Activated naive CD8-positive, alpha-beta T cell treated with anti-CD3 and anti-CD28 coated beads, Interleukin-2, amount 50 U/mL, for 24 hours (primary cell): ENCODE measurements around the gene VTI1A.
"Not testable (repeated sequence)": the region's sequence is repeated elsewhere in the genome, so short reads cannot be mapped to it uniquely, and the experiment has no call there.

Experiments used
- ATAC-seq: fragments of 150-1000 bp; cut with Tn5 transposase; one replicate; pipeline ENCODE4 v1.10.0; 2021
- DNase-seq: peaks from one replicate; pipeline ENCODE4 v3.0.0; 2021
- H3K27ac Mint-ChIP-seq: one replicate; pipeline ENCODE4 v1.8.0; 2021; ENCODE audit warnings: mild to moderate bottlenecking, mixed read lengths
- H3K27me3 Mint-ChIP-seq: one replicate; pipeline ENCODE4 v1.8.0; 2021; ENCODE audit warnings: mixed read lengths
- H3K36me3 Mint-ChIP-seq: one replicate; pipeline ENCODE4 v1.8.0; 2021; ENCODE audit warnings: low read depth, mixed read lengths
- H3K4me1 Mint-ChIP-seq: one replicate; pipeline ENCODE4 v1.8.0; 2021; ENCODE audit warnings: mixed read lengths
- H3K4me3 Mint-ChIP-seq: one replicate; pipeline ENCODE4 v1.8.0; 2021; ENCODE audit warnings: mild to moderate bottlenecking, moderate library complexity, mixed read lengths
- H3K9me3 Mint-ChIP-seq: one replicate; pipeline ENCODE4 v1.8.0; 2021; ENCODE audit warnings: mixed read lengths

Gene VTI1A

GRCh38 chr10:112588225-112588990 lies 141.4 kb downstream of the VTI1A start:
- Mint-ChIP-seq H3K9me3 (peaks cover 11% of the 10 kb centered on the region), H3K4me3 (no peak overlapping the region), H3K27ac (no peak overlapping the region), H3K36me3 (peaks cover 18% of the 10 kb centered on the region), H3K4me1 (no peaks in the 10 kb centered on the region), H3K27me3 (no peaks in the 10 kb centered on the region)
- DNase-seq, result no peak
- ATAC-seq, result no peak

DNA sequence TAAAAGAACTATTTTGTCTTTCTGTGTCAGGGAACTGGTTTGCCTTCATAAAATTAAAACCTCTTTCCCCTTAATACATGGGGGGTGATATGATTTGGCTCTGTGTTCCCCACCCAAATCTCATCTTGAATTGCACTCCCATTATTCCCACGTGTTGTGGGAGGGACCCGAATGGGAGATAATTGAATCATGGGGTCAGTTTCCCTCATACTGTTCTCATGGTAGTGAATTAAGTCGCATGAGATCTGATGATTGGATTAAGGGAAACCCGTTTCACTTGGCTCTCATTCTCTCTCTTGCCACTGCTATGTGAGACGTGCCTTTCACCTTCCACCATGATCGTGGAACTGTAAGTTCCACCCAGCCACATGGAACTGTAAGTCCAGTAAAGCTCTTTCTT lies 142.1 kb downstream of the VTI1A start:
- H3K27me3 Mint-ChIP-seq, result no peaks in the 10 kb centered on the region
- ATAC-seq (no peak), DNase-seq (no peak)
- H3K9me3 Mint-ChIP-seq, result peaks cover 11% of the 10 kb centered on the region
- peaks cover 18% of the 10 kb centered on the region for H3K36me3 Mint-ChIP-seq
- no peak overlapping the region for H3K27ac Mint-ChIP-seq
- no peaks in the 10 kb centered on the region for H3K4me1 Mint-ChIP-seq
- H3K4me3 Mint-ChIP-seq, result no peak overlapping the region

DNA sequence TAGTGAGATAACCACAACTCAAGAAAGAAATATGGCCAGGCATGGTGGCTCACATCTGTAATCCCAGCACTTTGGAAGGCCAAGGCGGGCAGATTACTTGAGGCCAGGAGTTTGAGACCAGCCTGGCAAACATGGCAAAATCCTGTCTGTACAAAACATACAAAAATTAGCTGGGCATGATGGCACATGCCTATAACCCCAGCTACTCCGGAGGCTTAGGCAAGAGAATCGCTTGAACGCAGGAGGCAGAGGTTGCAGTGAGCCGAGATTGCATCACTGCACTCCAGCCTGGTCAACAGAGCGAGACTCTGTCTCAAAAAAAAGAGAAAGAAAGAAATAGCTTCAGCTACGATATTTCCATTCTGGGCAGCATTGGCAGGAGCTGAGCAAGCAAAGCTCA lies 143.8 kb downstream of the VTI1A start:
- Mint-ChIP-seq H3K9me3 (peaks cover 11% of the 10 kb centered on the region), H3K36me3 (peaks cover 17% of the 10 kb centered on the region)
- not testable (repeated sequence) for H3K27me3 Mint-ChIP-seq, H3K4me1 Mint-ChIP-seq, DNase-seq, H3K4me3 Mint-ChIP-seq, ATAC-seq, H3K27ac Mint-ChIP-seq

DNA sequence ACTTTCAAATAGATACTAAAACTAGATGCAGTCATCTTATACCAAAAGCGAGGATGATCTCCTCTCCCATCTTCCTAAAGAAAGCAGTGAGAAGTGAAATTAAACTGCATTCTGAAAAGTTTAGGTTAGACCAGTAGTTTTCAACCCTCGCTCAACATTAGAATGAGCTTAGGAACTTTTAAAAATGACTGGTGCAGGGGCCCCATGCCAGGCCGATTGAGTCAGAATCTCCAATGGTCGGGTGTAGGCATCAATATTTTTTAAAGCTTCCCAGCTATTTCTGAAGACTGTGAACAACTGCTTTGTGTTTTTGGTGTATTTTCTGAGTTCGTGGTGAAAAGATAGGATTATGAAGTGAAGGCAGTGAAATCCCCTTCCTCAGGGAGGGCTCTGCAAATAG lies 146.0 kb downstream of the VTI1A start:
- Mint-ChIP-seq H3K27ac (no peak overlapping the region), H3K36me3 (peaks cover 20% of the 10 kb centered on the region), H3K9me3 (peaks cover 11% of the 10 kb centered on the region), H3K4me3 (no peak overlapping the region), H3K27me3 (no peaks in the 10 kb centered on the region), H3K4me1 (no peaks in the 10 kb centered on the region)
- no peak for ATAC-seq
- DNase-seq, result no peak

DNA sequence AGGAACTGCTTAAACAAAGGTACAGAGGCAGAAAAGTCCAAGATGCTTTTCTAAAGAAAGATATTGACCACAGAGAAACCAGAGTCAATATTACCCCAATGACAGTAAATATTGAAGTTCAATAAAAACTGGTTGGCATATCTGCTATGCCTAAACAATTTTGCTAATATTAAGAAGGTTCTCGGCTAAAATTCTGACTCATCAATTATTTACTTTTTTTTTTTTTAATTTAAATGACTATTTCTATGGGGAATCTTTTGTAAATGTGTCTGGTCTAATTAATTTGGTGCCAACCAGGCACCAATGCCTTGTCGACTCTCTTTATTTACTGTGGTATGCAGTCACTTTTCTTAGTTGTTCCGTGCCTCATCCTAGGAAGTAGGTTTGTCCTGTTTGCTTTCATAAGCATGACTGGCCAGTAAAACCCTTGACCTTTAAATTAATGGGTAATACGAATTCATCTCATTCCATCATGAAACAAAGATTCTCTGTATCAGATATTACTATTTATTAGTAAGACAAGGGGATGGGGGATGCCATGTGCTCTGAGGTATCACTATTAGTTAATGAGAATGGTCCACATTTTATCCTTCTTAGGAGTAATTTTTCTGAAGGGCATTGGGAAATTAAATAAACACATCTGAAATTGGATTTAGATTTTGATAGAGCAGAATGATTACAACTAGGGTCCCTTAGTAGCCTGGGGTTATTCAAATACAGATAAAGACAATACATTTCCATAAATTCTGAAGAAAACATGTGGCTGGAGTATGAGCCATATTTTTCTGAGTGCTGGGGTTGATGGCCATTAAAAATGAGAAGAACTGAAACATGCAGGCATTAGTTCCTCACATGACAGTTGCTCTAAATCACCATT lies 154.4 kb downstream of the VTI1A start:
- Mint-ChIP-seq H3K9me3 (peaks cover 3% of the 10 kb centered on the region), H3K27me3 (no peaks in the 10 kb centered on the region), H3K27ac (no peak overlapping the region), H3K36me3 (peaks cover 16% of the 10 kb centered on the region), H3K4me3 (no peak overlapping the region), H3K4me1 (no peaks in the 10 kb centered on the region)
- DNase-seq (no peak), ATAC-seq (no peak)

GRCh38 chr10:112603062-112603461 lies 156.0 kb downstream of the VTI1A start:
- H3K4me3 Mint-ChIP-seq, result no peak overlapping the region
- ATAC-seq (no peak), DNase-seq (no peak)
- H3K36me3 Mint-ChIP-seq, result peaks cover 14% of the 10 kb centered on the region
- no peak overlapping the region for H3K27ac Mint-ChIP-seq
- H3K27me3 Mint-ChIP-seq, result no peaks in the 10 kb centered on the region
- no peaks in the 10 kb centered on the region for H3K4me1 Mint-ChIP-seq
- H3K9me3 Mint-ChIP-seq, result peaks cover 3% of the 10 kb centered on the region

DNA sequence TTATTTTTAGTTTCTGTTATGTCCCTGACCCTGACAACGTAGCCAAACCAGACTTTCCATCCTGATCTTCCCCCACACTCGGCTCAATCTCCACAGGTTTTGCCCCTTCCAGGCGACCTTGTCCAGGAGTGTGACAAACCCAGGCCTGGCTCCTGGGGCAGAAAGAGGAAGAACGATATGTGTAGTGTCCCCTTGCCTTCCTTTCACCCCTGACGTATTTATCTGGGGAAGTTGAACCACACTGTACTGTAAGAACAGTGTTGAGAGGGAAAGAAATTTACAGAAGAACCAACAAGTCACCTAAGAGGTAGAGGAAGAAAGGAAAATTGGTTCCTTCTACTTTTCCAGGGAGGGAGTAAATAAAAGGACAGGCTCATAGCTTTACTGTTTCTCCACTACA lies 158.0 kb downstream of the VTI1A start:
- ATAC-seq (no peak), DNase-seq (no peak)
- H3K4me1 Mint-ChIP-seq, result no peaks in the 10 kb centered on the region
- H3K9me3 Mint-ChIP-seq, result peaks cover 3% of the 10 kb centered on the region
- peaks cover 12% of the 10 kb centered on the region for H3K36me3 Mint-ChIP-seq
- no peak overlapping the region for H3K27ac Mint-ChIP-seq
- H3K27me3 Mint-ChIP-seq, result no peaks in the 10 kb centered on the region
- H3K4me3 Mint-ChIP-seq, result no peak overlapping the region

DNA sequence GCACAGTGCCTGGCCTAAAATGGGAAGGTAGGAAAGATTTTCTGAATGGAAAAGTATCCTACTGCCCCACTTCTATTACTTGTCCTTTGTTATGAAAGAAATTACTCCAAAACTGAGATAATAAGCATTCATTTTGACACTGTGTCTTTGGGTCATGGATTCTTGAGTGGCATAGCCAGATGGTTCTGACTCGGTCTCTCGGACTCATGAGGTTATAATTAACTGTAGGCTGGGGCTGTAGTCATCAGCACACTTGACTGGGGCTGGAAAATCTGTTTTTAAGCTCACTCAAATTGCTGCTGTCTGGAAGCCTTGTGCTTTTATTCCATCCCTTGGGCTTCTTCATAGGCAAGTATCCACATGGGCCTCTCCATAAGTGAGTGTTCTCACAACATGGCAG lies 160.5 kb downstream of the VTI1A start:
- Mint-ChIP-seq H3K27me3 (no peaks in the 10 kb centered on the region), H3K27ac (no peak overlapping the region), H3K4me1 (no peaks in the 10 kb centered on the region), H3K4me3 (no peak overlapping the region), H3K36me3 (peaks cover 12% of the 10 kb centered on the region), H3K9me3 (peaks cover 3% of the 10 kb centered on the region)
- ATAC-seq (no peak), DNase-seq (no peak)

DNA sequence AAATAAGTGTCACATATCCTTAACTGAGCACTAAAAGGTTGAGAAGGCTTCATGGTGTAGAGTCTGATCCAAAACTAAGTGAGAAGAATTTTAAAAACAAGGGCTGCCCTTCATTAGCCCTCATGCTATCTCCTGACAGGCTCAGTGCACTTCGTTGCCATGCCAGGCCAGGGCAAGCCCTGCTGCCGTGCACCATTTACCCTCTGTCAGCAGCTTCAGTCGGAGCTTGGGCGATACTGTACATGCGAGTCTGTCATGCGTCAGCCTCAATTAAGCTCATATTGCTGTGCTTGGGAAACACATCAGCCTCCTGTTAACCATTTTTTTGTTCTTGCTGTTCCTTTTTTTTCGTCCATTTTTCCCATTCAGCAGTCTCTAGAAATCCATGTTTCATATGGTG lies 166.6 kb downstream of the VTI1A start:
- Mint-ChIP-seq H3K4me3 (no peak overlapping the region), H3K27ac (no peak overlapping the region), H3K36me3 (peaks cover 13% of the 10 kb centered on the region), H3K4me1 (no peaks in the 10 kb centered on the region), H3K9me3 (peaks cover 24% of the 10 kb centered on the region), H3K27me3 (no peaks in the 10 kb centered on the region)
- no peak for ATAC-seq
- DNase-seq, result no peak

DNA sequence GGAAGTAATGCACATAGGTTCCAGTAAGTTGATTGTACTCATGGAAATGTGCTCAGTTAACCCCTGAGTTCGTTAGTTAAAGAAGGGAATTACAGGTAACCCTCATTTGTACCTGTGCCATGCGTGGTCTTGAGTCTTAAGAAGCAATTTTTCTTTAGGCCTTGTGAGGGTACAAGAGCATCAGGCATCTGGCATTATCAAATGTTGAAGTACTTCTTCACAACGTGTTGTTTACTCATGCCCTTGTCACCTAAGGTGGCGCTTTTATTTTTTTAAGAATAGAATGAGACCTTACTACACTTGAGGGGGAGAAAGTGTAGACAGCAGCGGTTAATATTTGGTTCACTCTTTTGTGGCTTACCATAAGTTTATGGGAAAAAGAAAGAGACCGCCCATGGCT lies 167.1 kb downstream of the VTI1A start:
- no peaks in the 10 kb centered on the region for H3K27me3 Mint-ChIP-seq
- H3K9me3 Mint-ChIP-seq, result peaks cover 24% of the 10 kb centered on the region
- H3K36me3 Mint-ChIP-seq, result peaks cover 15% of the 10 kb centered on the region
- no peak for DNase-seq
- ATAC-seq, result no peak
- H3K4me1 Mint-ChIP-seq, result no peaks in the 10 kb centered on the region
- H3K4me3 Mint-ChIP-seq, result no peak overlapping the region
- no peak overlapping the region for H3K27ac Mint-ChIP-seq

DNA sequence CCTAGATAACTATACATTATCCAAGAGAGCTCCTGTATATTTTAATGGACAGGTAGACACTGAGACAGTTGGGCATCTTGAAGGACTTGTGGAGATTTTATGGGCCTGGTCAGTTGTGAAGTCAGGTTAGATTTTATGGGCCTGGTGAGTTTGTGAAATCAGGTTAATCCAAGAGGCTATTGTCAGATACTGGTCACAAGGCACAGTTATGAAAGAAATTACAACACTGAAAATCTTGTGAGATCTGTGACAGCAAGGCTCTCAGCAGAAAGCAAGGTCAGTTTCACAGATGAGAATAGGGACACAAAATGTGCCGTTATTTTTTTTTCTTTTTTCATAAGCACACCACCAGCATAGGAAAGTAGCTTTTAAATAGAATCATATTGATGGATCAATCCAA lies 167.6 kb downstream of the VTI1A start:
- H3K4me3 Mint-ChIP-seq, result no peak overlapping the region
- no peak overlapping the region for H3K27ac Mint-ChIP-seq
- H3K36me3 Mint-ChIP-seq, result peaks cover 15% of the 10 kb centered on the region
- peaks cover 24% of the 10 kb centered on the region for H3K9me3 Mint-ChIP-seq
- no peak for ATAC-seq
- no peak for DNase-seq
- H3K27me3 Mint-ChIP-seq, result no peaks in the 10 kb centered on the region
- no peaks in the 10 kb centered on the region for H3K4me1 Mint-ChIP-seq

- Mint-ChIP-seq H3K27ac (no peak overlapping the region), H3K36me3 (peaks cover 15% of the 10 kb centered on the region), H3K4me1 (no peaks in the 10 kb centered on the region), H3K4me3 (no peak overlapping the region), H3K9me3 (peaks cover 24% of the 10 kb centered on the region), H3K27me3 (no peaks in the 10 kb centered on the region)
- DNase-seq, result no peak
- ATAC-seq, result no peak
These were observed 168.3 kb downstream of the VTI1A start for GRCh38 chr10:112615269-112615668.

- ATAC-seq, result no peak
- Mint-ChIP-seq H3K4me1 (no peaks in the 10 kb centered on the region), H3K9me3 (peaks cover 24% of the 10 kb centered on the region), H3K27ac (no peak overlapping the region), H3K27me3 (no peaks in the 10 kb centered on the region), H3K4me3 (no peak overlapping the region), H3K36me3 (peaks cover 15% of the 10 kb centered on the region)
- DNase-seq, result no peak
These were observed 169.6 kb downstream of the VTI1A start for GRCh38 chr10:112616647-112617046.

- Mint-ChIP-seq H3K4me1 (no peaks in the 10 kb centered on the region), H3K36me3 (peaks cover 10% of the 10 kb centered on the region), H3K27ac (no peak overlapping the region), H3K4me3 (no peak overlapping the region), H3K27me3 (no peaks in the 10 kb centered on the region), H3K9me3 (peaks cover 18% of the 10 kb centered on the region)
- ATAC-seq, result no peak
- no peak for DNase-seq
These were observed 171.8 kb downstream of the VTI1A start for GRCh38 chr10:112618814-112619213.

DNA sequence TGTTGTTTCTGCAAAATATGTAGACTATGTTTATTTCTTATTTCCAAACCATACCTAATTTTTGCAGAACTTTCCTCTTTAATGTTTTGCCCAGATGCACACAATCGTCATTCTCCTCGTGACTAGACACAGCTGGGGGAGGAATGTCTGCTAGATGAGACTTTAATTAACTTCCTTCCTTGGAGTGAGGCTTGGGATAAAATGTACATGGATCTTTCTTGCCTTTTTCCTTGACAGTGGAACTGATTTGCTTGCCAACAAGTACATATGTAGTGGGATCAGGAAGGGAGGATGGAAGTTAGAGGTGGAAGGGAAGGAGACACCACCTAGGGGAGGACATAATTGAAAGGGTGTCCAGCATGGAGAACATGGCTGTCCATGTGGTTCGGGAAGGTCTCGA lies 172.5 kb downstream of the VTI1A start:
- DNase-seq, result no peak
- peaks cover 16% of the 10 kb centered on the region for H3K9me3 Mint-ChIP-seq
- H3K4me1 Mint-ChIP-seq, result no peaks in the 10 kb centered on the region

More for the DNA sequence above, 172.5 kb downstream of the VTI1A start:
- no peak overlapping the region for H3K27ac Mint-ChIP-seq
- H3K27me3 Mint-ChIP-seq, result no peaks in the 10 kb centered on the region
- no peak for ATAC-seq
- peaks cover 10% of the 10 kb centered on the region for H3K36me3 Mint-ChIP-seq
- no peak overlapping the region for H3K4me3 Mint-ChIP-seq
